WTC11 (cell line): ENCODE results near the gene FSTL4. TPM values are rescaled to one million over a fixed set of nuclear protein-coding genes. Genes with fewer than 3 reads are reported as not detected.

Experiments
- ATAC-seq: fragments of 200-7000 bp; cut with Tn5 transposase; 2 replicates; pipeline ENCODE4 v1.10.0; 2021; ENCODE audit warnings: mild to moderate bottlenecking, moderate library complexity
- CTCF ChIA-PET: fragments of 300-600 bp; sonication (Branson Sonifier 250); formaldehyde crosslinking; loops from one replicate; lab custom pipeline; 2021; ENCODE audit warnings: antibody characterized with exemption; lab: Charles Lee
- POLR2A ChIA-PET: fragments of 350-600 bp; sonication (Branson Sonifier 250); formaldehyde crosslinking; loops from one replicate; lab custom pipeline; 2021; ENCODE audit warnings: antibody characterized with exemption; lab: Charles Lee
- DNase-seq: peaks from one replicate; pipeline ENCODE4 v3.0.0; 2021; ENCODE audit warnings: low spot score
- H3K27ac Mint-ChIP-seq: 2 replicates; pipeline ENCODE4 v1.8.0; 2021; ENCODE audit warnings: mixed read lengths
- H3K27me3 Mint-ChIP-seq: 2 replicates; pipeline ENCODE4 v1.8.0; 2021; ENCODE audit warnings: low read depth, mild to moderate bottlenecking, moderate library complexity, mixed read lengths
- H3K36me3 Mint-ChIP-seq: 2 replicates; pipeline ENCODE4 v1.8.0; 2021; ENCODE audit warnings: mixed read lengths
- H3K4me1 Mint-ChIP-seq: 2 replicates; pipeline ENCODE4 v1.8.0; 2022; ENCODE audit warnings: mixed read lengths
- H3K4me3 Mint-ChIP-seq: 2 replicates; pipeline ENCODE4 v1.8.0; 2021; ENCODE audit warnings: mild to moderate bottlenecking, moderate library complexity, mixed read lengths
- H3K9me3 Mint-ChIP-seq: 2 replicates; pipeline ENCODE4 v1.8.0; 2021; ENCODE audit warnings: mixed read lengths
- ARID4B ChIP-seq: sonication (generic); formaldehyde crosslinking; IDR thresholded peaks from 2 replicates; pipeline ENCODE4 v1.8.0; 2023; ENCODE audit warnings: missing genetic modification reagents, mild to moderate bottlenecking, borderline replicate concordance
- ATF3 ChIP-seq: sonication (generic); formaldehyde crosslinking; conservative IDR thresholded peaks from 2 replicates; pipeline ENCODE4 v1.8.1; 2022; ENCODE audit warnings: mild to moderate bottlenecking, missing genetic modification reagents
- E2F4 ChIP-seq: sonication (generic); formaldehyde crosslinking; IDR thresholded peaks from 2 replicates; pipeline ENCODE4 v1.8.1; 2022; ENCODE audit warnings: low read depth, mild to moderate bottlenecking, moderate library complexity, missing genetic modification reagents, borderline replicate concordance
- EMX1 ChIP-seq: fragments of 250-450 bp; sonication (Bioruptor Pico); IDR thresholded peaks from 2 replicates; pipeline ENCODE4 v1.8.0; 2021; ENCODE audit warnings: mild to moderate bottlenecking
- ETV6 ChIP-seq: sonication (generic); formaldehyde crosslinking; IDR thresholded peaks from 2 replicates; pipeline ENCODE4 v1.8.1; 2022; ENCODE audit warnings: mild to moderate bottlenecking, missing genetic modification reagents
- FOXP1 ChIP-seq: sonication (generic); formaldehyde crosslinking; IDR thresholded peaks from 2 replicates; pipeline ENCODE4 v1.8.0; 2022; ENCODE audit warnings: missing genetic modification reagents, mild to moderate bottlenecking, moderate library complexity, borderline replicate concordance
- MLX ChIP-seq: sonication (generic); formaldehyde crosslinking; IDR thresholded peaks from 2 replicates; pipeline ENCODE4 v1.8.1; 2023; ENCODE audit warnings: mild to moderate bottlenecking, missing genetic modification reagents, moderate library complexity
- PRRX2 ChIP-seq: fragments of 250-450 bp; sonication (Bioruptor Pico); IDR thresholded peaks from 2 replicates; pipeline ENCODE4 v1.8.0; 2021; ENCODE audit warnings: mild to moderate bottlenecking
- TCF7 ChIP-seq: sonication (generic); formaldehyde crosslinking; IDR thresholded peaks from 2 replicates; pipeline ENCODE4 v1.8.0; 2022; ENCODE audit warnings: mild to moderate bottlenecking, low read depth, missing genetic modification reagents, moderate library complexity
- TEAD1 ChIP-seq: sonication (generic); formaldehyde crosslinking; IDR thresholded peaks from 2 replicates; pipeline ENCODE4 v1.8.0; 2022; ENCODE audit warnings: mild to moderate bottlenecking, missing genetic modification reagents
- USF2 ChIP-seq: sonication (generic); formaldehyde crosslinking; IDR thresholded peaks from 2 replicates; pipeline ENCODE4 v1.8.1; 2023; ENCODE audit warnings: mild to moderate bottlenecking, missing genetic modification reagents, moderate library complexity
- ZBTB43 ChIP-seq: sonication (generic); formaldehyde crosslinking; IDR thresholded peaks from 2 replicates; pipeline ENCODE4 v1.8.1; 2023; ENCODE audit warnings: mild to moderate bottlenecking, missing genetic modification reagents
- ZNF219 ChIP-seq: sonication (generic); formaldehyde crosslinking; IDR thresholded peaks from 2 replicates; pipeline ENCODE4 v1.8.0; 2023; ENCODE audit warnings: missing genetic modification reagents, mild to moderate bottlenecking, borderline replicate concordance
- ZNF281 ChIP-seq: sonication (generic); formaldehyde crosslinking; IDR thresholded peaks from 2 replicates; pipeline ENCODE4 v1.8.0; 2023; ENCODE audit warnings: mild to moderate bottlenecking, missing genetic modification reagents
- ZNF317 ChIP-seq: sonication (generic); formaldehyde crosslinking; IDR thresholded peaks from 2 replicates; pipeline ENCODE4 v1.8.1; 2023; ENCODE audit warnings: low read depth, mild to moderate bottlenecking, moderate library complexity, missing genetic modification reagents, borderline replicate concordance
- total RNA-seq: library from RNA; stranded (reverse); gene quantifications from 3 replicates; pipeline ENCODE4 v1.2.3, GENCODE V29; 2021

Gene FSTL4
- total RNA-seq, 1 experiment from 2014 or later, result 6.1 TPM

- H3K4me3 Mint-ChIP-seq, result no peak overlapping the region
- TF ChIP-seq TEAD1 (no peak), TCF7 (no peak), USF2 (CRISPR knock-in tag) (no peak), ATF3 (no peak), ZNF317 (no peak), ZNF281 (CRISPR knock-in tag) (no peak), MLX (CRISPR knock-in tag) (no peak), ZBTB43 (no peak), ZNF219 (CRISPR knock-in tag) (no peak), ETV6 (CRISPR knock-in tag) (no peak)
- no peaks in the 10 kb centered on the region for H3K4me1 Mint-ChIP-seq
- POLR2A ChIA-PET, result no interaction called here
- no peaks in the 10 kb centered on the region for H3K27me3 Mint-ChIP-seq
- no peak overlapping the region for H3K27ac Mint-ChIP-seq
- no peak for DNase-seq
- no peak for ATAC-seq
- H3K36me3 Mint-ChIP-seq, result no peaks in the 10 kb centered on the region
- no peaks in the 10 kb centered on the region for H3K9me3 Mint-ChIP-seq
- CTCF ChIA-PET, result interaction anchor here (0.9 kb wide), 1 partner anchor 151 kb away, joined by 3 read pairs; no protein-coding TSS in a partner anchor
Observed at GRCh38 chr5:133272345-133272744, 340.0 kb downstream of the FSTL4 start.

GRCh38 chr5:133271606-133272005, 340.7 kb downstream of the FSTL4 start:
- POLR2A ChIA-PET, result no interaction called here

More at GRCh38 chr5:133271606-133272005, 340.7 kb downstream of the FSTL4 start:
- TF ChIP-seq EMX1 (CRISPR knock-in tag) (no peak), E2F4 (no peak), PRRX2 (CRISPR knock-in tag) (no peak), FOXP1 (CRISPR knock-in tag) (no peak), ZNF281 (CRISPR knock-in tag) (no peak), ARID4B (CRISPR knock-in tag) (no peak)
- TF ChIP-seq, all 79 proteins: peak for 0
- CTCF ChIA-PET, result interaction anchor here (1.0 kb wide), 1 partner anchor 24 kb away, joined by 3 read pairs; no protein-coding TSS in a partner anchor
- Mint-ChIP-seq H3K4me3 (no peak overlapping the region), H3K9me3 (no peaks in the 10 kb centered on the region), H3K27ac (no peak overlapping the region), H3K27me3 (no peaks in the 10 kb centered on the region), H3K36me3 (no peaks in the 10 kb centered on the region), H3K4me1 (no peaks in the 10 kb centered on the region)
- DNase-seq (no peak), ATAC-seq (no peak)
